Putamen (tissue), 1 donor: Measurements from ENCODE around the gene MLC1.

Experiments used
- DNase-seq: peaks from one replicate; pipeline ENCODE4 v3.0.0-alpha.2; 2016; ENCODE audit warnings: low spot score

Gene MLC1

GRCh38 chr22:50076646-50077535 is 8.3 kb downstream of the MLC1 start:
- DNase-seq = no peak

GRCh38 chr22:50074551-50075530 is 10.4 kb downstream of the MLC1 start:
- DNase-seq = no peak

- no peak for DNase-seq
These were observed 11.2 kb downstream of the MLC1 start for GRCh38 chr22:50074056-50074455.

- no peak for DNase-seq
These were observed 12.3 kb downstream of the MLC1 start for GRCh38 chr22:50072714-50073538.

- no peak for DNase-seq
These were observed 13.1 kb downstream of the MLC1 start for GRCh38 chr22:50072167-50072555.

- DNase-seq = no peak
These were observed 13.6 kb downstream of the MLC1 start for GRCh38 chr22:50071432-50072166.

- no peak for DNase-seq
These were observed 14.9 kb downstream of the MLC1 start for GRCh38 chr22:50070366-50070765.

GRCh38 chr22:50068096-50068495 is 17.1 kb downstream of the MLC1 start:
- no peak for DNase-seq

- no peak for DNase-seq
These were observed 18.0 kb downstream of the MLC1 start for GRCh38 chr22:50067244-50067643.

GRCh38 chr22:50064453-50064852 is 20.8 kb downstream of the MLC1 start:
- DNase-seq = no peak

GRCh38 chr22:50063589-50064393 is 21.4 kb downstream of the MLC1 start:
- DNase-seq = no peak

GRCh38 chr22:50062509-50063135 is 22.6 kb downstream of the MLC1 start:
- DNase-seq = no peak

GRCh38 chr22:50061824-50062355 is 23.3 kb downstream of the MLC1 start:
- DNase-seq = no peak

- DNase-seq = no peak
These were observed 23.9 kb downstream of the MLC1 start for GRCh38 chr22:50061141-50061823.

- DNase-seq = no peak
These were observed 24.6 kb downstream of the MLC1 start for GRCh38 chr22:50060441-50061140.

GRCh38 chr22:50059881-50060262 is 25.4 kb downstream of the MLC1 start:
- DNase-seq = no peak

GRCh38 chr22:50058906-50059880 is 26.0 kb downstream of the MLC1 start:
- no peak for DNase-seq
